ENCODE results near the gene DCLK1. TPM values are rescaled to one million over a fixed set of nuclear protein-coding genes. Genes with fewer than 3 reads are reported as not detected.

The DCLK1 gene
- total and polyA plus RNA-seq, 2 donors (not counting 1 experiment from before 2014, with no cell fraction given) = 0.56 to 6.3 TPM

GRCh38 chr13:35983206-35983605 is 148.0 kb downstream of the DCLK1 start:
- Histone ChIP-seq H3K79me2 (ENCODE audit: control insufficient read depth, insufficient read depth, low read length) (no peaks in the 10 kb centered on the region), H3K27me3 (ENCODE audit: control insufficient read depth, insufficient read depth, low read length) (no peaks in the 10 kb centered on the region), H3K4me3 (replicated peaks in 1 of 4; ENCODE audit: control extremely low read depth in 1 of 4, insufficient read depth in 1 of 4, low read depth in 3 of 4, low read length in 4 of 4) (no peak overlapping the region), H3K9ac (ENCODE audit: insufficient read depth, low read length) (no peak overlapping the region), H4K20me1 (ENCODE audit: control insufficient read depth, extremely low read depth, insufficient read depth, low read length) (no peaks in the 10 kb centered on the region), H3K27ac (ENCODE audit: insufficient read depth, low read length) (no peak overlapping the region), H3K4me1 (ENCODE audit: control insufficient read depth, extremely low read depth, insufficient read depth, low read length) (peaks cover 8% of the 10 kb centered on the region), H3K4me2 (ENCODE audit: extremely low read depth, insufficient read depth, low read length) (no peak overlapping the region), H3K36me3 (ENCODE audit: control insufficient read depth, insufficient read depth, low read length) (no peaks in the 10 kb centered on the region), H2AFZ (ENCODE audit: low read length) (no peak overlapping the region), H3K9me3 (ENCODE audit: control insufficient read depth, insufficient read depth, low read depth, low read length) (no peaks in the 10 kb centered on the region)
- TF ChIP-seq EZH2 (IDR thresholded peaks at IDR 0.05; ENCODE audit: low read length, missing control alignments) = no peak
- TF ChIP-seq CTCF (conservative IDR thresholded peaks at IDR 0.05 in 1 of 2, IDR thresholded peaks at IDR 0.05 in 1 of 2; ENCODE audit: low read depth in 1 of 2, low read length in 2 of 2) = no peak
- no peak for DNase-seq (ENCODE audit: low read depth in 2 of 2)

- Histone ChIP-seq H3K79me2 (ENCODE audit: control insufficient read depth, insufficient read depth, low read length) (no peaks in the 10 kb centered on the region), H3K27ac (ENCODE audit: insufficient read depth, low read length) (peak overlapping the region; percentile 40), H2AFZ (ENCODE audit: low read length) (peak overlapping the region; percentile 71), H4K20me1 (ENCODE audit: control insufficient read depth, extremely low read depth, insufficient read depth, low read length) (no peaks in the 10 kb centered on the region), H3K4me1 (ENCODE audit: control insufficient read depth, extremely low read depth, insufficient read depth, low read length) (peaks cover 8% of the 10 kb centered on the region), H3K4me2 (ENCODE audit: extremely low read depth, insufficient read depth, low read length) (peak overlapping the region; percentile 63), H3K27me3 (ENCODE audit: control insufficient read depth, insufficient read depth, low read length) (no peaks in the 10 kb centered on the region), H3K9ac (ENCODE audit: insufficient read depth, low read length) (no peak overlapping the region), H3K36me3 (ENCODE audit: control insufficient read depth, insufficient read depth, low read length) (no peaks in the 10 kb centered on the region), H3K9me3 (ENCODE audit: control insufficient read depth, insufficient read depth, low read depth, low read length) (no peaks in the 10 kb centered on the region), H3K4me3 (replicated peaks in 1 of 4; ENCODE audit: control extremely low read depth in 1 of 4, insufficient read depth in 1 of 4, low read depth in 3 of 4, low read length in 4 of 4) (no peak overlapping the region)
- peak; percentile 98 to 99 for DNase-seq (ENCODE audit: low read depth in 2 of 2)
- no peak for TF ChIP-seq EZH2 (IDR thresholded peaks at IDR 0.05; ENCODE audit: low read length, missing control alignments)
- TF ChIP-seq CTCF (conservative IDR thresholded peaks at IDR 0.05 in 1 of 2, IDR thresholded peaks at IDR 0.05 in 1 of 2; ENCODE audit: low read depth in 1 of 2, low read length in 2 of 2) = no peak
These were observed 151.7 kb downstream of the DCLK1 start for GRCh38 chr13:35979361-35979951.

- H2AFZ ChIP-seq (ENCODE audit: low read length) = peak overlapping the region; percentile 71
- peak overlapping the region; percentile 6 for H3K9ac ChIP-seq (ENCODE audit: insufficient read depth, low read length)
- H3K9me3 ChIP-seq (ENCODE audit: control insufficient read depth, insufficient read depth, low read depth, low read length) = no peaks in the 10 kb centered on the region
- H3K27me3 ChIP-seq (ENCODE audit: control insufficient read depth, insufficient read depth, low read length) = no peaks in the 10 kb centered on the region
- H3K4me2 ChIP-seq (ENCODE audit: extremely low read depth, insufficient read depth, low read length) = peak overlapping the region; percentile 63
- H3K36me3 ChIP-seq (ENCODE audit: control insufficient read depth, insufficient read depth, low read length) = no peaks in the 10 kb centered on the region
- no peak overlapping the region for H3K4me3 ChIP-seq (replicated peaks in 1 of 4; ENCODE audit: control extremely low read depth in 1 of 4, insufficient read depth in 1 of 4, low read depth in 3 of 4, low read length in 4 of 4)
- TF ChIP-seq EZH2 (IDR thresholded peaks at IDR 0.05; ENCODE audit: low read length, missing control alignments) (no peak), CTCF (conservative IDR thresholded peaks at IDR 0.05 in 1 of 2, IDR thresholded peaks at IDR 0.05 in 1 of 2; ENCODE audit: low read depth in 1 of 2, low read length in 2 of 2) (peak; percentile 49 to 57)
- DNase-seq (ENCODE audit: low read depth in 2 of 2) = peak; percentile 60 to 86
- H3K27ac ChIP-seq (ENCODE audit: insufficient read depth, low read length) = peak overlapping the region; percentile 40
- no peaks in the 10 kb centered on the region for H3K79me2 ChIP-seq (ENCODE audit: control insufficient read depth, insufficient read depth, low read length)
- H3K4me1 ChIP-seq (ENCODE audit: control insufficient read depth, extremely low read depth, insufficient read depth, low read length) = peaks cover 8% of the 10 kb centered on the region
- H4K20me1 ChIP-seq (ENCODE audit: control insufficient read depth, extremely low read depth, insufficient read depth, low read length) = no peaks in the 10 kb centered on the region
These were observed 152.4 kb downstream of the DCLK1 start for GRCh38 chr13:35978607-35979316.
